PC-9 (cell line): ENCODE results near the gene BDKRB1.

Experiments used
- CTCF ChIP-seq: fragments of 200-600 bp; sonication (generic); conservative IDR thresholded peaks from 2 replicates; pipeline ENCODE4 v1.6.1; 2017; ENCODE audit warnings: mixed run types, antibody characterized with exemption, mild to moderate bottlenecking, moderate library complexity
- EZH2 ChIP-seq: fragments of 200-600 bp; sonication (generic); IDR thresholded peaks from 2 replicates; pipeline ENCODE4 v1.8.0; 2017; ENCODE audit warnings: antibody characterized with exemption, low read depth

- no peak for TF ChIP-seq CTCF
- TF ChIP-seq EZH2 = no peak
Measured at GRCh38 chr14:96309896-96310330, 53.9 kb downstream of the BDKRB1 start.
